ENCODE measurements around the gene NSUN6.
A peak's percentile ranks its signal among the peaks of the same experiment; 100 is the strongest.

The NSUN6 gene

GRCh38 chr10:18563003-18563726, 88.2 kb downstream of the NSUN6 start:
- no peak for DNase-seq (ENCODE audit: low read depth)

GRCh38 chr10:18561861-18562551, 89.4 kb downstream of the NSUN6 start:
- DNase-seq (ENCODE audit: low read depth): peak; percentile 5

DNA sequence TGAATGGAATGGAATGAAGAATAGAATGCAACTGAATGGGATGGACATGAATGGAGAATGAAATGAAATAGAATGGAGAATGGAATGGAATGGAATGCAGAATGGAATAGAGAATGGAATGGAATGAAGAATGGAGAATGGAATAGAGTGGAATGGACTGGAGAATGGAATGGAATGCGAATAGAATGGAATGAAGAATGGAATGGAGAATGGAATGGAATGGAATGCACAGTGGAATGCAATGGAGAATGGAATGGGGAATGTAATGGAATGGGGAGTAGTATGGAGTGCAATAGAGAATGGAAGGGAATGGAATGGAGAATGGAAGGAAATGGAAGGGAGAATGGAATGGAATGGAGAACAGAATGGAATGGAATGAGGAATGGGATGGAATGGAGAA, 93.4 kb downstream of the NSUN6 start:
- no peak for DNase-seq (ENCODE audit: low read depth)

DNA sequence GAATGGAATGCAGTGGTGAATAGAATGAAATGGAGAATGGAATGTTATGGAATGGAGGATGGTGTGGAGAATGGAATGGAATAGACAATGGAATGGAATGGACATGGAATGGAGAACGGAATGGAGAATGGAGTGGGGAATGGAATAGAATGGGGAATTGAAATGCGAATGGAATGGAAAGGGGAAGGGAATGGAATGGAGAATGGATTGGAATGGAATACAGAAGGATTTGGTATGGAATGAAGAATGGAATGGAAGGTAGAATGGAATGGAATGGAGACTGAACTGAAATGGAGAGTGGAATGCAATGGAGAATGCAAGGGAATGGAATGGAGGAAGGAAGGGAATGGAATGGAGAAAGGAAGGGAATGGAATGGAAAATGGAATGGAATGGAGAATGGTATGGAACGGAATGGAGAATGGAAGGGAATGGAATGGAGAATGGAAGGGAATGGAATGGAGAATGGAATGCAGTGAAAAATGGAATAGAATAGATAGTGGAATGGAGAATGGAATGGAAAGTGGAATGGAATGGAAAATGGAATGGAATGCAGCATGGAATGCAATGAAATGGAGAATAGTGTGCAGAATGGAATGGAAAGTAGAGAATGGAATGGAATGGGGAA, 94.8 kb downstream of the NSUN6 start:
- no peak for DNase-seq (ENCODE audit: low read depth)

DNA sequence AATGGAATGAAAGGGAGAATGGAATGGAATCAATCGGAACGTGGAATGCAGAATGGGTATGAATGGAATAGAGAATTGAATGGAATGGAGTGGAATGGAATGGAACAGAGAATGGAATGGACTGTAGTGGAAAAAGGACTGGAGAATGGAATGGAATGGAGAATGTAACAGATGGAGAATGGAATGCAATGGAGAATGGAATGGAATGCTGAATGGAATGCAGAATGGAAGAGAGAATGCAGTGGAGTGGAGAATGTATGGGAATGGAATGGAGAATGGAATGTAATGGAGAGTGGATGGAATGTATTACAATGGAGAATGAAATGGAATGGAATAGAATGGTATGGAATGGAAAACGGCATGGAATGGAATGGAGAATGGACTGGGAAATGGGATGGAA, 96.9 kb downstream of the NSUN6 start:
- DNase-seq (ENCODE audit: low read depth): no peak

DNA sequence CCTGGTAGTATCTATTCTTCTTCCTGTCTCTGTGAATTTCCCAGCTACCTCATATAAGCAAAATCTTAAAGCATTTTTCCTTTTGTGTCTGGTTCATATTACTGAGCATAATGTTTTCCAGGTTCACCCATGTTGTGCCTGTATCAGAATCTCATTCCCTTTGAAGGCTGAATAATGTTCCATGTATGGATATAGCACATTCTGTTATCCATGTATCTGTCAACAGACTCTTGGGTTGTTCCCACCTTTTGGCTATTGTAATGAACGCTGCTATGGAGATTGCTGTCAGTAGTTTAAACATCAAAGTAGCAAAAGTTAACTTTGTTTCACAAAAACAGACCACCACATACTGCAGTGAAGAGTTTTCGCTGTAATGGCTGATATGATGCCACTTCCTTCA, 99.9 kb downstream of the NSUN6 start:
- DNase-seq (ENCODE audit: low read depth): no peak

DNA sequence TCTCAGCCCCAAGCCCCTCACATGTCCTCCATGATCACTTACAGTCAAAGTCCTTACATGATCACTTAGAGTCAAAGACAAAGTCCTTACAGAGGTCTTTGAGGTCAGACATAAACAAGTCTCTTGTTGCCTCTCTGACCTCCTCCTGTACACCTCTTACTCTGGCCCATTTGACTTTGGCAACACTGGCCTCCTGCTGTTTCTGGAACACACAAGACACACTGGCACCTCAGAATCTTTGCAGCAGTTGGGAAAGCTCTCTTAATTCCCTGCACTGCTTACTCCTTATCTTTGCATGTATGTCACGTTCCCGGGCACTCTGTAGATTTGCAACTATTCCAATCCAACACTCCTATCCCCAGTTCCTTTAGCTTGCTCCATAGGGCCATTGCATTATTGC, 102.3 kb downstream of the NSUN6 start:
- no peak for DNase-seq (ENCODE audit: low read depth)

DNA sequence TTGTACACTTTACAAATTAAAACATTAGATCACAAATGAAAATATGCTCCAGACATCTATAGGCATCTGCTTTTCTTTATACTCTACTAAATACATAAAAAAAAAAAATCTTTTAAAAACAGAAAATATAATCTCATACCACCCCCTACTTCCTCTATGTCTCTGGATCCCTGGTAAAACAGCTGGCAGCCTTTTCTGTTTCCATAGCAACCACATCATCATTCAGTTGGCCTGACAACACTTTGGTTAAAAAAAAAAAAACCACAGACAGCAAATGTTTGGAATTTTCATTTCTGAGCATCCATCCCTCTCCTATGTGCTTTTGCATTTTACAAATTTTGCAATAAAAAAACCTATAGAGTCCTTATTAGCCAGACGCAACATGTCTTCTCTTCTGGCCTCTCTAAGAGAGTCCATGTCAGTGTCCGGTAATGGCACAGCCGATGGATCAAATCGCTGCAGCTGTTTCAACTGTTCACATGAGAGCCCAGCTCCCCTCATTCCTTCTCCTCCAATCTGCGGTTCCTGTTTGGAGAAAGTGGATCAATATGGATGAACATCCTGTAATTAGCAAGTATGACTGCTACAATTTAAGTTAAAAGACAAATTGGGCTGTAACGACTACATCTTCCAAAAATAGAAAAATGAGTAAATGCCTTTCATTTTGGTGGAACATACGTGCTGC, 105.6 kb downstream of the NSUN6 start:
- peak; percentile 43 for DNase-seq (ENCODE audit: low read depth)

GRCh38 chr10:18542832-18543231, 108.6 kb downstream of the NSUN6 start:
- peak; percentile 13 for DNase-seq (ENCODE audit: low read depth)

DNA sequence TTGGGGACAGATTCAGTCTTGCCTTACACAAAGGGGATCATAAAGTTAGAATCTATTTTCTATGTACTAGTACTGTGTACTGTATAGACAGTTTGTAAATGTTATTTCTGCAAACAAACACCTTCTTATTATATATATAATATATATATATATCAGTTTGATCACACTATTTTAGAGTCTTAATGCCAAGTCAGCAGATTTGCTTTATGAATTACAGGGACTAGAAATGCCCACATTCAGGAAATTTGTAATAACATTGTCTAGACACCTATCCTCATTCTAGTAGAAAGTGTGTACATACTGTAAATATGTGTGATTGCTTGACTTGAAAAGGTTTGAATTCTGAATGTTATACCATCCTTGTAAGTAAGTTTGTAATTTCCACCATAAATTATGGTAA, 111.2 kb downstream of the NSUN6 start:
- DNase-seq (ENCODE audit: low read depth): no peak

DNA sequence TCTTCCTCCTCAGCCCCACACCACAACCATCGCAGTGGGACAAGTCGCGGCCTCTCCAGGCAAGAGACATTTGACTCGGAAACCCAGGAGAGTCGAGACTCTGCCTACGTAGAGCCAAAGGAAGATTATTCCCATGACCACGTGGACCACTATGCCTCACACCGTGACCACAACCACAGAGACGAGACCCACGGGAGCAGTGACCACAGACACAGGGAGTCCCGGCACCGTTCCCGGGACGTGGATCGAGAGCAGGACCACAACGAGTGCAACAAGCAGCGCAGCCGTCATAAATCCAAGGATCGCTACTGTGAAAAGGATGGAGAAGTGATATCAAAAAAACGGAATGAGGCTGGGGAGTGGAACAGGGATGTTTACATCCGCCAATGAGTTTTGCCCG, 112.1 kb downstream of the NSUN6 start:
- DNase-seq (ENCODE audit: low read depth): no peak

- DNase-seq (ENCODE audit: low read depth): peak; percentile 22
Observed at GRCh38 chr10:18533896-18534295, 117.5 kb downstream of the NSUN6 start.

DNA sequence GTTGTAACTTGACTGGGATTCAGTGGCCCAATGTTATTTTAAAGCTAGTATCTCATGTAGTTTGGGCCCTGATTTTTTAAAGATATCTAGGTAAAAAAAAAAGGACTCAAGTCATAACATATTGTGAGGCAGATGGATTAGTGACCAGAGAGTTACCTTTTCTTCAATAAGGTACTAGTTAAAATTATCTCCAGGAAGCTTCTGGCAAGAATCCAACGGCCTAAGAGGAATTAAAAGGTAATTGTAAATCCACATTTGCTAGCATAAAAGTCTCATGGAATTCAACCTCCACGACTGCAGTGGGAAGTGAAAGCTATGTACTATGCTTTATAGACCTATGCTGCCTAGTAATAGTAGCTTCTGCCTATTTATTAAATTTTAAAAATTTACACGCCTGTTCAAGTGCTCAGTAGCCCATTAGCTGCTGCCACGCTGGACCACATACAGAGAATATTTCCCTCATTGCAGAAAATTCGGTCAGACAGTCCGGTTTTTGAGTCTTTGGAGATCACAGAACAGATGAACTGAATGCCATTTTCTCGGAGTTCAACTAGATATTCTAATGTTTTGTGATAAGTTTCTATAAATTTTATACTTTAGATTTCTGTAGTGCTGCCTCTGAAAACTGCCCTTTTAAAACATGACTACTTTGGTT, 118.4 kb downstream of the NSUN6 start:
- no peak for DNase-seq (ENCODE audit: low read depth)

DNA sequence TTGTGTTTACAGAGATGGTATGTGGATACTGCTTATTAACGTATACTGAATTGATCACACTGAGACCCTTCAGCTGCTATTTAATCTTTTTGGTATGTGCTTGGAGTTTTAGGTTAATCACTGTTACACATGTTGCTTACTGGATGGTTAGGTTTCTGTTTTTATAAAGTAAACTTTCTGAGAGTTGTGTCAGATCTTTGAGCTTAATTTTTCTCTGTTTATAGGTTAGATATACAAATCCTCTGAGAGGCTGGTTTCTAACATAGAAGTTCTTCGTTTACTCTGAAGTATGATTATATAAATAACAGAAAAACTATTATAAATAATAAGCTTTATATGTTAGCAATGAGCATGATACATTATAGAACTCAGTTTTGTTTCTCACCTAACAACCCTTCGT, 123.1 kb downstream of the NSUN6 start:
- no peak for DNase-seq (ENCODE audit: low read depth)

DNA sequence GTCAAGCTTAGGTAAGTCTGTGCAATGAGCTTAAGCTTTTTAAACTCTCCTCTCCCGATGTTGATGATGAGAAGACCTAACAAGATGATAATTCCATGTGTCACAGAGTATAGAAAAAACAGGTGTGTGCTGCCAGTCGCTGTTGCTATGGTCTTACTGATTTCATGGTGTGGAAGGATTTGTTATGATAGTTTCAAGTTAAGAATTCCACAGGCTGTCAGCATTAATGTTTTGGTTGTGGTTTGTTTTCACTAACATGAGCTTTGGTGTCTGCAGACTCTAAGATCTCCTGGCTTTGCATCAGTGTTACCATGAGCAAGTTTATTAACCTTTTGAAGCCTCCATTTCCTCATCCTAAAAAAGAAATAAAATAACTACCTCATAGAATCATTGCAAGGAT, 123.7 kb downstream of the NSUN6 start:
- DNase-seq (ENCODE audit: low read depth): no peak

DNA sequence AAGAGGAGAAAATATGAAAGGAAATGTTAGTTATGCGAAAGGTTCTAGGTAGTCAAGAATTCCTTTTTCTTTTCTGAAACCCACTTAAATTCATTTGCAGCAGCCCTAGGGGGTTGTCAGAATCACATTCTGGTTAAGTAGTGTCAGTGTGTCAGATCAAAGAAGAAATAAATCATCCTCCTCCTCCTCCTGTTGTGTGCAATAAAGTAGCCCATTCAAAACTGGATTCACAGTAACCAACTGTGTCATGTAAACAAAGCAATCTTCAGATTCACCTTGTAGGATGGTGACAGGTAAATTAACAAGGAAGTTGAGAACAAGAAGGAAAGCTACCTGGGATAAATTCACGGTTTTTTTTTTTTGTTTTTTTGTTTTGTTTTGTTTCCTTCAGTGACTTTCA, 127.5 kb downstream of the NSUN6 start:
- no peak for DNase-seq (ENCODE audit: low read depth)

- peak; percentile 7 for DNase-seq (ENCODE audit: low read depth)
Observed at GRCh38 chr10:18523025-18523424, 128.4 kb downstream of the NSUN6 start.

GRCh38 chr10:18516851-18517250, 134.5 kb downstream of the NSUN6 start:
- no peak for DNase-seq (ENCODE audit: low read depth)

DNA sequence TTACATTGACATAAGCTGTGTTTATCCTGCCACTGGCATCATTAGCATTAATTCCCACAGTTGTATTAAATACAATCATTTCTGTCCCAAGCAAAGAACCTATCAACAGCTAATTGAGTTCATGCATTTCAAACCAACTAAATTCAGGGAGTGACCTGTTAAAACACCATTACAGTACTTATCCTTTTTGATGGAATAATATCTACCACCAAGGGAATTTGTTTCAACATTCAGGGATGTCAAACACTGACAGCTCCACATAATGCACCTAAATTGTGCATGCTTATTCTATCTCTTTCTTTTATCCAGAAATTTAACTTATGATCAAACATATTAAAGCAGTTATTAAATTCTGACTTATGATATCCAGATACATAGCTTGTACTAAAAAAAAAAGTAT, 136.8 kb downstream of the NSUN6 start:
- DNase-seq (ENCODE audit: low read depth): no peak

GRCh38 chr10:18508587-18508986, 142.8 kb downstream of the NSUN6 start:
- no peak for DNase-seq (ENCODE audit: low read depth)

GRCh38 chr10:18505456-18506118, 145.8 kb downstream of the NSUN6 start:
- DNase-seq (ENCODE audit: low read depth): no peak

DNA sequence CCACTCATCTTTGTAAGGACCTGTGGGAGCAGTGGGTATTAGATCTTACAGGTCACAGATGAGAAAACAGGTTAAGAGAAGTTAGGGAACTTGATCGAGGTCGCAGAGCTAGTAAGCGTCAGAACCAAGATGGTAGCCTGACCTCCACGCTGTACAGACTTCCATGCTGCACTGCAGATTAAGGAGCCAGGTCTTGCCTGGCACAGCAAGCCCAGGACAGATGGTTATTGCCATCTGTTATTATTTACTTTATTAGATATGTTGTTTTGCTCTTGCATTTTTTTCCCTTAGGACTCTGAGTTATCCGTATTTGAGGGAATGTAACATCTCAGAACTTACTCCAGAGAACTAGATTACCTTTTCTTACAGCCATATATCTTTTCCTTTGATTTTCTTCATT, 147.2 kb downstream of the NSUN6 start:
- no peak for DNase-seq (ENCODE audit: low read depth)
